T-helper 17 cell (primary cell): ENCODE results near the gene MRPL28. TPM values are rescaled to one million over a fixed set of nuclear protein-coding genes. Genes with fewer than 3 reads are reported as not detected.
"Not testable (repeated sequence)": the region's sequence is repeated elsewhere in the genome, so short reads cannot be mapped to it uniquely, and the experiment has no call there.

Experiments used
- ATAC-seq: fragments of 150-1000 bp; cut with Tn5 transposase; 2 replicates; pipeline ENCODE4 v1.10.0; 2021; ENCODE audit warnings: mild to moderate bottlenecking, moderate library complexity
- DNase-seq, 3 donors: peaks; one replicate each; pipeline versions ENCODE4 v3.0.0 to v3.0.0-alpha.2; 2020 to 2021
- H3K9me3 ChIP-seq: one replicate; pipeline ENCODE4 v1.7.0; 2013; ENCODE audit warnings: low read length, mild to moderate bottlenecking; ENCODE audit not compliant: control insufficient read depth, poor library complexity, severe bottlenecking
- H3K27ac Mint-ChIP-seq: one replicate; pipeline ENCODE4 v1.8.0; 2022; ENCODE audit warnings: mild to moderate bottlenecking, moderate library complexity, mixed read lengths
- H3K27me3 Mint-ChIP-seq: one replicate; pipeline ENCODE4 v1.8.0; 2022; ENCODE audit warnings: mixed read lengths
- H3K36me3 Mint-ChIP-seq: one replicate; pipeline ENCODE4 v1.8.0; 2022; ENCODE audit warnings: low read depth, mixed read lengths
- H3K4me1 Mint-ChIP-seq: one replicate; pipeline ENCODE4 v1.8.0; 2022; ENCODE audit warnings: mild to moderate bottlenecking, mixed read lengths
- H3K4me3 Mint-ChIP-seq: one replicate; pipeline ENCODE4 v1.8.0; 2022; ENCODE audit warnings: mild to moderate bottlenecking, moderate library complexity, mixed read lengths
- total RNA-seq, 4 donors: library from RNA in 2 of 4; stranded (reverse) in 2 of 4; gene quantifications; one replicate each; pipeline ENCODE4 v1.2.3 and lab custom pipeline; 2022 to 2026

Gene MRPL28
- total RNA-seq, 2 donors from 2014 or later: 25.2 to 25.9 TPM

- no peak for ATAC-seq
These were observed 16.0 kb downstream of the MRPL28 start for GRCh38 chr16:354291-354881.

DNA sequence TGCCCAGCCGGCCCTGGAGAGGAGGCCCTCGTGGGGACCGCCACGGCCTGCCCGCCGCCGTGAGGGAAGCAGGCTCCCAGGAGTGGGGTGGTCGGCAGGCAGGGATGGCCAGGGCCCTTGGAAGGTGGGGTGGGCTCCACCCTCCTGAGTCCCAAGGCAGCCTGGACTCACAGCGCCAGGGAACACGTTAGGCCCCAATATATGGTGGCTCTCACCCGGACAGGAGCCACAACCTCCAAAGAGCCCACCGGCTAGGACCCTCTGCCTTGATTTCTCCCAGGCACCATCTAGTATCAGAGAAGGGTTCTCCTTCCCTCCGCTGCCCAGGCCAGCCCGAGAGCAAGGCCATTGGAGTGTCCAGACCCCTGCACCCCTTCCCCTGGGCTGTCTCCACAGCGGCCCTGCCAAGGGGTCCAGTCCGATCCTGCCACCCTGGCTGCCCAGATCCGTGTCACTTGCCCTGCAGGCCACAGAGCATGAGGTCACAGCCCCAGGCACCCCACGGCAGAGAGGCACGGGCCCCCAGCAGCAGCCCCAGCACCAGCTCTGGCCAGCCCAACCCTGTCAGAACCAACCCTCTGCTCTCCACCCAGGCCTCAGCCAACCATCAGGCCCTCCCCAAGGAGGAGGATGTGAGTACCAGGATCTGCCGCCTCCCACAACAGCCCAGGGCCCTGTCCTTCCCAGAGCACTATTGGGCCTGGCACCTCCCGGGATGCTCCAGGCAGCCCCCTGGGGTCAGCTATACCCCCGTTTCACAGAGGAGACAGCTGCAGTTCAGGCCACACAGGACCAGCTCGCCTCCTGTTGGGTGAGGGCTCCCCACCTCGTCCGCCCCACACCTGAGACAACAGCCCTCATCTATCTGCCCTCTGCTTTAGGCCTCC, 16.7 kb downstream of the MRPL28 start:
- no peaks in the 10 kb centered on the region for H3K9me3 ChIP-seq
- DNase-seq (no peak), ATAC-seq (no peak)
- Mint-ChIP-seq H3K4me3 (peak overlapping the region; percentile 95), H3K27me3 (no peaks in the 10 kb centered on the region), H3K36me3 (no peaks in the 10 kb centered on the region), H3K27ac (peak overlapping the region; percentile 95), H3K4me1 (peaks cover 21% of the 10 kb centered on the region)

More at GRCh38 chr16:354291-354881, 16.0 kb downstream of the MRPL28 start:
- Mint-ChIP-seq H3K4me1 (peaks cover 18% of the 10 kb centered on the region), H3K36me3 (no peaks in the 10 kb centered on the region), H3K4me3 (peak overlapping the region; percentile 95), H3K27ac (peak overlapping the region; percentile 95), H3K27me3 (no peaks in the 10 kb centered on the region)
- no peak for DNase-seq
- no peaks in the 10 kb centered on the region for H3K9me3 ChIP-seq

GRCh38 chr16:352547-353403, 17.6 kb downstream of the MRPL28 start, which contains the start of gene AXIN1:
TSS of gene AXIN1 (minus strand) at chr16:352723. CDS start at chr16:347025, 5,698 bp downstream.
- ATAC-seq (peak; percentile 88), DNase-seq (peak; percentile 100)
- Mint-ChIP-seq H3K36me3 (no peaks in the 10 kb centered on the region), H3K27me3 (no peaks in the 10 kb centered on the region), H3K4me1 (peaks cover 27% of the 10 kb centered on the region), H3K4me3 (peak within 1 kb of the TSS; percentile 95), H3K27ac (peak within 1 kb of the TSS; percentile 95)
- no peaks in the 10 kb centered on the region for H3K9me3 ChIP-seq

- peaks cover 4% of the 10 kb centered on the region for H3K36me3 Mint-ChIP-seq
- peak overlapping the region; percentile 87 for H3K4me3 Mint-ChIP-seq
- H3K27me3 Mint-ChIP-seq: no peaks in the 10 kb centered on the region
- H3K4me1 Mint-ChIP-seq: peaks cover 34% of the 10 kb centered on the region
- no peaks in the 10 kb centered on the region for H3K9me3 ChIP-seq
- H3K27ac Mint-ChIP-seq: no peak overlapping the region
- peak; percentile 28 for ATAC-seq
- peak in 2 of 3 donors; percentile 44 to 47 for DNase-seq
These were observed 18.4 kb downstream of the MRPL28 start for GRCh38 chr16:351804-352520.

- H3K27me3 Mint-ChIP-seq: no peaks in the 10 kb centered on the region
- H3K9me3 ChIP-seq: no peaks in the 10 kb centered on the region
- H3K4me1 Mint-ChIP-seq: peaks cover 38% of the 10 kb centered on the region
- no peak overlapping the region for H3K4me3 Mint-ChIP-seq
- no peak overlapping the region for H3K27ac Mint-ChIP-seq
- no peak for DNase-seq
- H3K36me3 Mint-ChIP-seq: peaks cover 4% of the 10 kb centered on the region
- ATAC-seq: no peak
These were observed 20.1 kb downstream of the MRPL28 start for GRCh38 chr16:350203-350602.

GRCh38 chr16:349211-349610, 21.1 kb downstream of the MRPL28 start:
- Mint-ChIP-seq H3K27ac (peak overlapping the region; percentile 47), H3K4me3 (no peak overlapping the region), H3K27me3 (no peaks in the 10 kb centered on the region), H3K4me1 (peaks cover 38% of the 10 kb centered on the region), H3K36me3 (peaks cover 4% of the 10 kb centered on the region)
- no peaks in the 10 kb centered on the region for H3K9me3 ChIP-seq
- DNase-seq: no peak
- no peak for ATAC-seq

- not testable (repeated sequence) for H3K4me3 Mint-ChIP-seq, ATAC-seq, H3K36me3 Mint-ChIP-seq, H3K27me3 Mint-ChIP-seq, DNase-seq, H3K9me3 ChIP-seq
- peak overlapping the region; percentile 75 for H3K27ac Mint-ChIP-seq
- H3K4me1 Mint-ChIP-seq: peaks cover 35% of the 10 kb centered on the region
These were observed 21.8 kb downstream of the MRPL28 start for GRCh38 chr16:348495-348894.

- no peaks in the 10 kb centered on the region for H3K27me3 Mint-ChIP-seq
- peak overlapping the region; percentile 59 for H3K4me3 Mint-ChIP-seq
- peak overlapping the region; percentile 75 for H3K27ac Mint-ChIP-seq
- H3K36me3 Mint-ChIP-seq: peaks cover 4% of the 10 kb centered on the region
- H3K4me1 Mint-ChIP-seq: peaks cover 42% of the 10 kb centered on the region
- no peaks in the 10 kb centered on the region for H3K9me3 ChIP-seq
- no peak for ATAC-seq
- DNase-seq: no peak
These were observed 23.1 kb downstream of the MRPL28 start for GRCh38 chr16:347203-347602.

- peaks cover 4% of the 10 kb centered on the region for H3K36me3 Mint-ChIP-seq
- DNase-seq (no peak), ATAC-seq (no peak)
- no peak overlapping the region for H3K27ac Mint-ChIP-seq
- H3K27me3 Mint-ChIP-seq: no peaks in the 10 kb centered on the region
- H3K9me3 ChIP-seq: no peaks in the 10 kb centered on the region
- peaks cover 45% of the 10 kb centered on the region for H3K4me1 Mint-ChIP-seq
- no peak overlapping the region for H3K4me3 Mint-ChIP-seq
These were observed 23.8 kb downstream of the MRPL28 start for GRCh38 chr16:346587-346986.

DNA sequence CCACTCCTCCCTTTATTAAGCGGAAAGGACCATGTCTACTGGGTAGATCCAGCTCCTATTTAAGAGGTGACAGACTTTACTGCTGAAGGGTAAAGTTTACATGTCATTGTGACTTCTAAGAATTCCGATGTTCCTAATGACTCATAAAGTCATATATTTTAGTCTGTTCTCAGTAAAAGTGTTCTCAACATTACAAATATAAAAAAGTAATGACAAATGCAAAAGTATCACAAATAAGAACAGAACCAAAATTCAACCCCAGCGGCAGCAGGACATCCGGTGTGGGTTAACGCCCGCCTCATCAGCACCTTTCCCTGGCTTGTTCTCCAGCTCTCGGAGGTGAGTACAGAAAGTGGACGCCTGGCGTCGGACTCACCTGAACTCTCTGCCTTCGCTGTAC, 24.6 kb downstream of the MRPL28 start:
- Mint-ChIP-seq H3K4me3 (peak overlapping the region; percentile 41), H3K36me3 (peaks cover 4% of the 10 kb centered on the region), H3K27me3 (no peaks in the 10 kb centered on the region), H3K4me1 (peaks cover 45% of the 10 kb centered on the region), H3K27ac (no peak overlapping the region)
- ATAC-seq: no peak
- no peak for DNase-seq
- no peaks in the 10 kb centered on the region for H3K9me3 ChIP-seq

DNA sequence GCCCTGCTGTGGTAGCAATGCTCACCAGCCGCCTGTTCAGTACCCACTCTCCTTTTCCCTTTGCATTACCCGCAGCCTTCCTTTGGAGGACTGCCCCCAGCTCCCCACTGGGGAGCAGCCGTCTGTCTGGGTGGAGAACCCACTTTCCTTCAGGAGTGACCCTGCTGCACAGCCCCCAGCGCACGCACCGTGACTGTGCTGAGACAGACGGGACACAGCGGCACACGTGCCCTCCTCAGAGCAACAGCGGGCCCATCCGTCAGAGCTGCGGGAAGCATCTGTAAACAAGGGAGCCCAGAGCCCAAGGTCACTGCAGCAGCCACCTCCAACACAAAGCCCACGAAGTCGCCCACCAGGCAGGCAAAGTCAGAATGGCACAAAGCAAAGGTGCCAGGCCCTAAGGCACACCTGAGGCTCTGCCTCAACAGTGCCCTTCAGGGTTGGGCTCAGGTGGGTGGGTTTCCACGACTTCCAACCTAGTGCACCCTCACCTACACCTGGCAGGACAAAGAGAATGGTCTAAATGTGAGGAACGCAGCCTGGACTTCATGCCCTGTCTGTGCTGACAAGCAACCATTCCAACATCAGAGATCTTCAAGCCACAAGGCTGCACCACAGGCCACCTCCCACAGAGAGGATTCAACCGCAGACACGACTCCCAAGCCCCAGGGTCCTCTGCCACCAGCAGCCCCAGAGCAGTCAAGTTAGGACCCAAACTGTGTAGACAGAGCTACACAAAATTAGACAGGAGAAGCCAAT, 27.7 kb downstream of the MRPL28 start:
- H3K27ac Mint-ChIP-seq: no peak overlapping the region
- peaks cover 47% of the 10 kb centered on the region for H3K4me1 Mint-ChIP-seq
- H3K36me3 Mint-ChIP-seq: peaks cover 4% of the 10 kb centered on the region

GRCh38 chr16:341974-342336, 28.4 kb downstream of the MRPL28 start:
- not testable (repeated sequence) for H3K27ac Mint-ChIP-seq, H3K9me3 ChIP-seq, ATAC-seq, H3K36me3 Mint-ChIP-seq, DNase-seq, H3K27me3 Mint-ChIP-seq
- Mint-ChIP-seq H3K4me1 (peaks cover 43% of the 10 kb centered on the region), H3K4me3 (peak overlapping the region; percentile 69)

More for the DNA sequence above, 27.7 kb downstream of the MRPL28 start:
- no peak for DNase-seq
- Mint-ChIP-seq H3K27me3 (no peaks in the 10 kb centered on the region), H3K4me3 (peak overlapping the region; percentile 69)
- no peaks in the 10 kb centered on the region for H3K9me3 ChIP-seq
- ATAC-seq: no peak
